ENCODE data around the gene ZNF385B. TPM values are rescaled to one million over a fixed set of nuclear protein-coding genes. Genes with fewer than 3 reads are reported as not detected.

Gene ZNF385B
- total and polyA plus RNA-seq, 10 of the 15 experiments (the other 5 are each of a cell fraction or from before 2014, with no cell fraction given): not detected

- Histone ChIP-seq H3K4me2 (ENCODE audit: control insufficient read depth, insufficient read depth) (no peak overlapping the region), H3K4me3 (no peak overlapping the region), H3K9ac (ENCODE audit: control insufficient read depth, insufficient read depth, low read length) (no peak overlapping the region), H2AFZ (ENCODE audit: control insufficient read depth, low read depth, low read length) (no peak overlapping the region), H4K20me1 (ENCODE audit: control insufficient read depth, insufficient read depth) (no peaks in the 10 kb centered on the region), H3K36me3 (ENCODE audit: control insufficient read depth in 2 of 2, insufficient read depth in 2 of 2, low read length in 1 of 2) (no peaks in the 10 kb centered on the region), H3K9me3 (replicated peaks; ENCODE audit: control insufficient read depth, insufficient read depth, low read length) (no peaks in the 10 kb centered on the region), H3K79me2 (ENCODE audit: control insufficient read depth, insufficient read depth, low read length) (no peaks in the 10 kb centered on the region), H3K4me1 (ENCODE audit: control insufficient read depth, insufficient read depth, low read length) (no peaks in the 10 kb centered on the region), H3K27me3 (replicated peaks in 1 of 2; ENCODE audit: control insufficient read depth in 2 of 2, insufficient read depth in 2 of 2, low read length in 1 of 2) (no peaks in the 10 kb centered on the region), H3K27ac (ENCODE audit: control insufficient read depth, insufficient read depth) (no peak overlapping the region)
- no TSS peak for BruUV-seq (replicated peaks)
- POLR2A ChIA-PET: no interaction called here
- FAIRE-seq (no peak), ATAC-seq (no peak), DNase-seq (ENCODE audit: low read depth, low spot score) (no peak)
- intact Hi-C loops (cut with micrococcal nuclease; ENCODE audit: unreplicated experiment) (no loop called here), in situ Hi-C loops (cut with MboI) (no loop called here)
- CTCF ChIA-PET: no interaction called here
- TF ChIP-seq RB1 (IDR thresholded peaks at IDR 0.05; ENCODE audit: borderline replicate concordance): no peak
- RAD21 ChIA-PET (ENCODE audit: unreplicated experiment): no interaction called here
- WGBS (ENCODE audit: insufficient coverage, insufficient replicate concordance, low lambda C conversion rate, missing lambda C conversion rate): 61% methylated on average over 8 of the region's 8 CpGs
- SMC1A ChIA-PET (ENCODE audit: uncharacterized antibody, unreplicated experiment): no interaction called here
Observed at GRCh38 chr2:179884193-179884592, 22.8 kb upstream of the ZNF385B start.

- BruUV-seq (replicated peaks): no TSS peak
- RAD21 ChIA-PET (ENCODE audit: unreplicated experiment): no interaction called here
Observed at GRCh38 chr2:179882851-179883806, 21.7 kb upstream of the ZNF385B start.

More at GRCh38 chr2:179882851-179883806, 21.7 kb upstream of the ZNF385B start:
- no peaks in the 10 kb centered on the region for H3K4me1 ChIP-seq (ENCODE audit: control insufficient read depth, insufficient read depth, low read length)
- no peak overlapping the region for H3K27ac ChIP-seq (ENCODE audit: control insufficient read depth, insufficient read depth)
- POLR2A ChIA-PET: no interaction called here
- DNase-seq (ENCODE audit: low read depth, low spot score) (no peak), ATAC-seq (no peak), FAIRE-seq (no peak)
- TF ChIP-seq SPI1 (IDR thresholded peaks at IDR 0.05; ENCODE audit: borderline replicate concordance, insufficient read depth, low read depth, low read length): peak; percentile 22; the same call in 1 of the 2 replicates
- TF ChIP-seq MYB (IDR thresholded peaks at IDR 0.05; ENCODE audit: borderline replicate concordance, low read depth, low read length): no peak
- no peaks in the 10 kb centered on the region for H3K79me2 ChIP-seq (ENCODE audit: control insufficient read depth, insufficient read depth, low read length)
- CTCF ChIA-PET: interaction anchor here (1.5 kb wide), 1 partner anchor 16 kb away, joined by 3 read pairs; no protein-coding TSS in a partner anchor
- in situ Hi-C loops (cut with MboI): no loop called here
- SMC1A ChIA-PET (ENCODE audit: uncharacterized antibody, unreplicated experiment): interaction anchor here (0.8 to 1.5 kb wide), 2 partner anchors 7 to 194 kb away, joined by 3 read pairs; no protein-coding TSS in a partner anchor
- WGBS (ENCODE audit: insufficient coverage, insufficient replicate concordance, low lambda C conversion rate, missing lambda C conversion rate): 49% methylated on average over 6 of the region's 6 CpGs
- H3K4me3 ChIP-seq: no peak overlapping the region
- no peaks in the 10 kb centered on the region for H3K27me3 ChIP-seq (replicated peaks in 1 of 2; ENCODE audit: control insufficient read depth in 2 of 2, insufficient read depth in 2 of 2, low read length in 1 of 2)
- H3K4me2 ChIP-seq (ENCODE audit: control insufficient read depth, insufficient read depth): no peak overlapping the region
- H3K9ac ChIP-seq (ENCODE audit: control insufficient read depth, insufficient read depth, low read length): no peak overlapping the region
- H3K36me3 ChIP-seq (ENCODE audit: control insufficient read depth in 2 of 2, insufficient read depth in 2 of 2, low read length in 1 of 2): no peaks in the 10 kb centered on the region
- H4K20me1 ChIP-seq (ENCODE audit: control insufficient read depth, insufficient read depth): no peaks in the 10 kb centered on the region
- no peaks in the 10 kb centered on the region for H3K9me3 ChIP-seq (replicated peaks; ENCODE audit: control insufficient read depth, insufficient read depth, low read length)
- intact Hi-C loops (cut with micrococcal nuclease; ENCODE audit: unreplicated experiment): no loop called here
- no peak overlapping the region for H2AFZ ChIP-seq (ENCODE audit: control insufficient read depth, low read depth, low read length)
